ENCODE data around the gene PELI2.

The PELI2 gene

GRCh38 chr14:56300495-56300894 is 182.3 kb downstream of the PELI2 start:
- no peak for DNase-seq (ENCODE audit: low read depth)

- DNase-seq (ENCODE audit: low read depth), result no peak
These were observed 186.2 kb downstream of the PELI2 start for GRCh38 chr14:56304456-56304855.

- DNase-seq (ENCODE audit: low read depth), result no peak
These were observed 191.0 kb downstream of the PELI2 start for GRCh38 chr14:56309198-56309597.

- DNase-seq (ENCODE audit: low read depth), result no peak
These were observed 192.4 kb downstream of the PELI2 start for GRCh38 chr14:56310643-56311042.

GRCh38 chr14:56313789-56314188 is 195.6 kb downstream of the PELI2 start:
- DNase-seq (ENCODE audit: low read depth), result no peak

- DNase-seq (ENCODE audit: low read depth), result no peak
These were observed 200.3 kb downstream of the PELI2 start for GRCh38 chr14:56318393-56319115.

- no peak for DNase-seq (ENCODE audit: low read depth)
These were observed 203.7 kb downstream of the PELI2 start for GRCh38 chr14:56321861-56322260.

GRCh38 chr14:56322531-56322930 is 204.3 kb downstream of the PELI2 start:
- DNase-seq (ENCODE audit: low read depth), result no peak

- no peak for DNase-seq (ENCODE audit: low read depth)
These were observed 206.2 kb downstream of the PELI2 start for GRCh38 chr14:56324454-56324853.

GRCh38 chr14:56324856-56325699 is 206.9 kb downstream of the PELI2 start:
- DNase-seq (ENCODE audit: low read depth), result no peak

- DNase-seq (ENCODE audit: low read depth), result no peak
These were observed 209.8 kb downstream of the PELI2 start for GRCh38 chr14:56328021-56328420.

GRCh38 chr14:56331592-56332216 is 213.5 kb downstream of the PELI2 start:
- DNase-seq (ENCODE audit: low read depth), result no peak

GRCh38 chr14:56333359-56334292 is 215.4 kb downstream of the PELI2 start:
- no peak for DNase-seq (ENCODE audit: low read depth)

GRCh38 chr14:56334458-56334857 is 216.2 kb downstream of the PELI2 start:
- no peak for DNase-seq (ENCODE audit: low read depth)

- no peak for DNase-seq (ENCODE audit: low read depth)
These were observed 220.5 kb downstream of the PELI2 start for GRCh38 chr14:56338674-56339073.

GRCh38 chr14:56339855-56340701 is 221.9 kb downstream of the PELI2 start:
- DNase-seq (ENCODE audit: low read depth), result peak; percentile 19

GRCh38 chr14:56340932-56341331 is 222.7 kb downstream of the PELI2 start:
- DNase-seq (ENCODE audit: low read depth), result no peak

- DNase-seq (ENCODE audit: low read depth), result no peak
These were observed 223.7 kb downstream of the PELI2 start for GRCh38 chr14:56341766-56342493.

GRCh38 chr14:56342494-56342942 is 224.3 kb downstream of the PELI2 start:
- no peak for DNase-seq (ENCODE audit: low read depth)

- no peak for DNase-seq (ENCODE audit: low read depth)
These were observed 231.7 kb downstream of the PELI2 start for GRCh38 chr14:56349960-56350359.

All from activated gamma-delta T cell treated with anti-CD3 and anti-CD28 coated beads, Interleukin-2, amount 50 U/mL, for 16 hours (primary cell).